ENCODE results near the gene LBHD2. TPM values are rescaled to one million over a fixed set of nuclear protein-coding genes. Genes with fewer than 3 reads are reported as not detected.

The LBHD2 gene
- total RNA-seq, 2 donors from 2014 or later, result not detected

Other genes with a start within 250 kb of the LBHD2 start
- gene AMN, start 161.5 kb upstream of the LBHD2 start, total RNA-seq, result 1 to 10 TPM; 2.1 to 2.3 TPM
- gene CDC42BPB, start 26.7 kb upstream of the LBHD2 start, total RNA-seq, result 1 to 10 TPM; 7.2 to 7.3 TPM
- gene EXOC3L4, start 10.5 kb downstream of the LBHD2 start, total RNA-seq, result not detected
- gene TNFAIP2, start 39.3 kb downstream of the LBHD2 start, total RNA-seq, result 1 to 10 TPM; 3.0 to 4.0 TPM